GM10847 (cell line): ENCODE data around the gene TRIM26.
A peak's percentile ranks its signal among the peaks of the same experiment; 100 is the strongest.

Experiments
- POLR2A ChIP-seq: IDR thresholded peaks from 2 replicates; pipeline ENCODE4 v1.6.1; 2011; ENCODE audit not compliant: insufficient read length; ENCODE audit errors: extremely low read depth

Gene TRIM26, protein sequence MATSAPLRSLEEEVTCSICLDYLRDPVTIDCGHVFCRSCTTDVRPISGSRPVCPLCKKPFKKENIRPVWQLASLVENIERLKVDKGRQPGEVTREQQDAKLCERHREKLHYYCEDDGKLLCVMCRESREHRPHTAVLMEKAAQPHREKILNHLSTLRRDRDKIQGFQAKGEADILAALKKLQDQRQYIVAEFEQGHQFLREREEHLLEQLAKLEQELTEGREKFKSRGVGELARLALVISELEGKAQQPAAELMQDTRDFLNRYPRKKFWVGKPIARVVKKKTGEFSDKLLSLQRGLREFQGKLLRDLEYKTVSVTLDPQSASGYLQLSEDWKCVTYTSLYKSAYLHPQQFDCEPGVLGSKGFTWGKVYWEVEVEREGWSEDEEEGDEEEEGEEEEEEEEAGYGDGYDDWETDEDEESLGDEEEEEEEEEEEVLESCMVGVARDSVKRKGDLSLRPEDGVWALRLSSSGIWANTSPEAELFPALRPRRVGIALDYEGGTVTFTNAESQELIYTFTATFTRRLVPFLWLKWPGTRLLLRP

DNA sequence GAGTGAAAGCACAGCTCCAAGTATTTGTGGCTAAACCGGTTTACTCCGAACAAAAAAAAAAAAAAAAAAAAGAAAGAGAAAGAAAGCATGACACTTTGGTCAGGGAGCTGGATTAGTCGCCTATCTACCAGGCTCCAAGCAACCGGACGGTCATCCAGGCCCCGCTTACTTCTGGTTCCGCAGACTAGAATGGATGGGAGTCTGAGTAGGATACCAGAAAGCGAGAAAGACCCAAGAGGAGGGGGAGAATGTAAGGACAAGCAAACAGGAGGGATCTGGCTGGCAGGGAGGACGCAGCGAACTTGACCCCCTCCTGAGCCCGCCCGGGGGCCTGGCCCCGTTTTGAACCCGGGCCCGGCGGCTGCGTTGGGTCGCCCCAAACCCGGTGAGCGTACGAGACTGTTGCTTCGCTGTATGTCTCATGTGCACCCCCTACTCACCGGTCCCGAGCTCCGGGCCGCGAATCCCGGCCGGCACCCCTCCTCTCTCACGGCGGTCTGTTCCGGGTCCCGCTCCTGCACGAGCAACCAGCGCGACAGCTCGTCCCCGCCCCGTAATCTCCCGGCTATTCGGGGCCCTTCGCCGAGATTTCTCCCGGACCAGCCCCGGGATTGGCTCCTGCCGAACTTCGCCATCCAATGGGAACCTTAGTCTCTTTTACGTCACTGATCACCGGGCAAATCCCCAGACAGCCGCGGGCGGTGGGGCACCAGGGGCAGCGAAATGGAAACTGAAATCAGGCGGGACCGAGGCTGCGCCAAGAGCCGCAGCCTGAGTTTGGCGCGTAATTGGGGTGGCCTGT, at the start of gene TRIM26:
TRIM26 (minus strand) TSS at position 542 of the 802 bp plus-strand sequence. CDS start 14,303 bp downstream, outside the sequence.
- peak; percentile 90 for TF ChIP-seq POLR2A

- no peak for TF ChIP-seq POLR2A
Measured at GRCh38 chr6:30260036-30260504, 46.9 kb upstream of the TRIM26 start.

- TF ChIP-seq POLR2A: peak; percentile 35
Measured at GRCh38 chr6:30259140-30260035, 46.2 kb upstream of the TRIM26 start.

GRCh38 chr6:30258204-30258603, 45.0 kb upstream of the TRIM26 start:
- TF ChIP-seq POLR2A: no peak

DNA sequence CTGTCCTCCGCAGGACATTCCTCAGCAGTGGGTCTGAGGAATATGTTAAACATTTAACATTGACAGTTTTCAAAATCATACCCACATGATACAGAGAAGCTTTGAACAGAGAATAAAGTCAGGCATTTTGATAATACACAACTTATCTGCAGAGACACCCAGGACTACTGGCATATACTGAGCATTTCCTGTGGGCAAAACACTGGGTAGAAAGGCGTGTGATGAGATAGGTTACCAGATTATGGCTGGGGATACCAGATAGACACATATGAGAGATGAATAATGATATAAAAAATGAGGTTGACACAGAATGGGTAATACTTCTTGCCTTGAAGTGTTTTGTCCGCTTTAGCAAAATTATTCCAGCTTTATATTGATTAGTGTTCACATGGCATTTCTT, 31.4 kb upstream of the TRIM26 start:
- no peak for TF ChIP-seq POLR2A

DNA sequence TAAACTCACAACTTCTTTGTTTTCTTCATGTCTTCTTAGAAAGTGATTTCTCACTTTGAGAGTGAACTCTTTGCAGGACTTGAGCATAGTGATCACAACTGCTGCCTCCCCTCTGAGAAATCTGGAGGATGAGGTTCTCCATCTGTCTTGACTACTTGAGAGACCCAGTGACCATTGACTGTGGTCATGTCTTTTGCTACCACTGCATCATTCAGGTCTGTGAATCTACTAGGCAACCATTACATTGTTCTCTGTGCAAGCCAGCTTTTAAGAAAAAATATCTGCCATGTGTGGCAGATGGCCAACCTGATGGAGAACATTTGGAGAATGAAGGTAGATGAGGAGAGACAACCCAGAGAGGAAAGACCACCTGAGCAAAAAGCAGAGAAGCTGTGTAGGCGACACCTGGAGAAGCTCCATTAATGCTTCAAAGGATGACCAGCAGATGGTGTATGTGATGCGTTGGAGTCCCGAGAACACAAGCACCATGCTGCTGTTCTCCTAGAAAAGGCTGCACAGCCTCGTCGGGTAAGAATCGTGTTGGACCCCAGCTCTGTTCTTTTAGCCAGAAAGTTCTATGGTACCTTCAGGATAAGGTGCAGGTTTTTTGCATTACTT, 25.1 kb upstream of the TRIM26 start:
- no peak for TF ChIP-seq POLR2A

- TF ChIP-seq POLR2A: no peak
Measured at GRCh38 chr6:30234356-30234755, 21.1 kb upstream of the TRIM26 start.

- no peak for TF ChIP-seq POLR2A
Measured at GRCh38 chr6:30231067-30231466, 17.9 kb upstream of the TRIM26 start.

DNA sequence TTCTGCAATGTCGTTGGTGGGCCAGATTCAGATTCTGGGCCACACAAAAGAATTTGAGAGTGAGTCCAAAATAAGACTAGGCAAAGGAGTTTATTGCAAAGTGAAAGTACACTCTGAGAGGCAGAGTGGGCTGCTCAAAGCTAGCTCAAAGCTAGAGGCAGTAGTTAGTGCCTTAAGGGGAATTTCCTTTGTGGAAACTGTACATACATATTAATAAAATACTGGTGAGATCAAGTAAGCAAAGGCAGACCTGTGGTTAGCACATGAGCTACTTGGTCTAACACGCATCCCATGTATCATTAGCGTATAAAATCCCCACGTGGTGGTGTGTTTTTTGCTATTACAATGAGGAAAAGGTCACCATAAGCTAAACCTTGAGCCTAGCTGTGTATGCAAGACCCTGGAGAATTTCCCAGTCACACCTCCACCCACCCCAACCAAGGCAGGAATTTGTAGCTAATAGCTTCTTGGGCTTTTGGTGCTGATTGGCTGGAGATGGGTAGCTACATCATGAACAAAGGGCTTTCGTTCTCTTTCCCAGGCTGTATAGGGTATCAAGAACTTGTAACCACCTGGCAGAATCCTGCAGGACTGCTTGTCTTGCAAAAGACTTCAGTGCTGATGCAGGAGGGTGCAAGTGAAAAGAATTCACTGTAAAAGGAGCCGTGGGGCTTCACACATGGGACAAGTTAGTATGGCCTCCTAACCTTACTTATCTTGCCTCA, 14.7 kb upstream of the TRIM26 start:
- no peak for TF ChIP-seq POLR2A

DNA sequence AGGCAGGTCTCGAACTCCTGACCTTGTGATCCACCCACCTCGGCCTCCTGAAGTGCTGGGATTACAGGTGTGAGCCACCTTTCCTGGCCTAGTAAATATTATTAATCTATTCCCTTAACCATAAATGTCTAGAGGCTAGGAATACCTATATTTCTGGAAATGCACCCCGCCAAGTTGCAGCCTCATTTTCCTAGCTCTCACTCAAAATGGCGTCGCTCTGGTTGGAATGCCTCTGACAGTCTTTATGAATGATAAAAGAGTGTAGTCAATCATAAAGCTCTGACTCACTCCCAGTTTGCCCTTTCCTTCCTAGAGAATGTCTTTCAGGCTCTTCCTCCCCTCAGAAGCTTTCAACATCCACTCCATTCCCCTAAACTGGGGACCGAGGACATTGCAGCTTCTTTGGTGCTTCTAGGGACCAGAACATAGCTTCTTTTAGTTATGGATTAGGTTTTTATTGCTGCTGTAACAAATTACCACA, 14.1 kb upstream of the TRIM26 start:
- no peak for TF ChIP-seq POLR2A

DNA sequence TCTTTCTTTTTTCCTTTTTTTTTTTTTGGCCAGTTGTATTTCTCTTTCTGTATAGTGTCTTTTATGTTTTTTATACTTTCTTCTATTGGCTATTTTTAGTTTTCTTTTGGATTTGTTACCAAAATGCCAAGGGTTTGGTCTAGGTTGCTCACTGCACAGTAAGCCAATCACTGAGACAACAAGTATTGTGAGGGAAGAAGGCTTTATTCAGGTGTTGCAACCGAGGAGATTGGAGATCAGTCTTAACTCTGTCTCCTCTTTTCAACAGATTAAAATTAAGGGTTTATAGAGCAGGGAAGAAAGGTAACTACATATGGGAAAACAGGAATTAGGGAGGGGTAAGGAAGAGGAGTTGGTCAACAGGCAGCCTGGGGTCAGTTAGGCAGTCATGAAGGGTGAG, 10.1 kb upstream of the TRIM26 start:
- TF ChIP-seq POLR2A: no peak

- no peak for TF ChIP-seq POLR2A
Measured at GRCh38 chr6:30219244-30219643, 6.0 kb upstream of the TRIM26 start.

DNA sequence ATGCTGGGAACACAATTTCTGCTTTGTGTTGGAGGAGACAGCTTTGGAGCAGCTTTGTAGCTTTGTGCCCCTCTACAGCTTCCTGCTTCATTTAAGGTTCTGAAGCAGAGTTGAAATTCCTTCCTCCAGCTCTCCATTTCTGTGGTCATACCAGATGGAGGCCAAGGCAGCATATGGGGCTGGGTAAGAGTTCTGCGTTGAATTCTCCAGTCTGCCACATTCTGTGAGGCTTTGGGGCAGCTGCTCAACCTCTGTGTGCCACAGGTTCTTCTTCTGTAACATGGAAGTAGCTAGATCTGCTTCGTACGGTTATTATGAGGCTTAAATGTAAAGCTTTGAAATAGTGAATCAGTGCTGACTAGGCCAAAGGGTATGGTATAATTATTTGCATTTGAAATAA, 2.9 kb upstream of the TRIM26 start:
- no peak for TF ChIP-seq POLR2A

GRCh38 chr6:30214657-30214982, 1.4 kb upstream of the TRIM26 start:
- TF ChIP-seq POLR2A: no peak

DNA sequence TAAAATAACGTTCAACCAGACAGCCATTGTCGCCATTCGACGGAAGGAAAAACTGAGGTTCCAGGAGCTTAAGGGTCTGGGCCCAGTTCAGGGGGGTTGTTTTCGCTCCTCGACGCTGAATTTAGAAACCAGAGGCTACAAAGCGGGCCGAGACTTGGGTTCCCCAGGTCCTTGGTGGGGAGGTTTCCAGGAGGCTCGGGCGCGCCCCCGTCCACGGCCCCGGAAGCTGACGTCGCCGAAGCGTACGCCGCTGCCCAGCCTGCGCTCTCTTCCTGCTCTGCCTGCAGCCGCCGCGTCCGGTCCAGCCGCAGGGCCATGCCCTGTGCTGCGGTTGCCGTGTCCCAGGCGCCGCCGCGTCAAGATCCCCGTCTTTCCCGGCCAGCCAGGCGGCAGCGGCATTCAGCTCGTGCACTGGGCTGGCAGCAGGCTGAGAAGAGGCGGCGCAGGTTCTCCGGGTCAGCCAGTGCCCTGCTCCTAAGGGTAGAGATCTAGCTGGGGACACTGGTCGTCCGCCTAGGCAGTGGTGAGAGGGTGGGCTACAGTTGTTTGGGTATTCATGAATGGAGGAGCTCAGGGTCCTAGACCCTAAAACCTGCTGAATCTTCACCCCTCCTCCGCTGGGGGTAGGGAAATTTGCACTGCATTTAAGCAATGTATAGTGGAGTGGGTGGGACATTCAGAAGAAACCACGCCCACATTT, 901 bp upstream of the TRIM26 start:
- TF ChIP-seq POLR2A: peak; percentile 96
